ENCODE measurements around the gene C16orf74. TPM values are rescaled to one million over a fixed set of nuclear protein-coding genes. Genes with fewer than 3 reads are reported as not detected.

The C16orf74 gene
- total and polyA plus RNA-seq, 2 of the 13 experiments (the other 11 are each of a cell fraction or from before 2014, with no cell fraction given) = 0.13 to 0.29 TPM

DNA sequence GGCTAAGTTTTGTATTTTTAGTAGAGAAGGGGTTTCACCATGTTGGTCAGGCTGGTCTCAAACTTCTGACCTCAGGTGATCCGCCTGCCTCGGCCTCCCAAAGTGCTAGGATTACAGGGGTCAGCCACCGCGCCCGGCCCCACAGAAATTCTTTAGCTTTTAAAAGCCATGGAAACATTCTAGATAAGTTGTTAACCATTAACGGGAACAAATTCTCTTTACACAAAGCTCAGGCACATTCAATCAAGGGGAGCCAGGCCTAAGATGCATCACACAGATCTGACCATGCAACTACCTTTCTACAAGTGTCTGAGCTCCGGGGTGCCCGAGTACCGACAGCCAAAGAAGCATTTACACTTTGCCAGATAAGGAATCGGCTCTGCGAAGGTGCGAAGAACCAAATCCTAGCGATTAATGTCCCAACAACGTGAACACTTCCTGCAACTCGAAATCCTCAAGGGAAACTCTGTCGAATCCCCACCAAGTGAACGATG is 47.4 kb upstream of the C16orf74 start (continued):
- TF ChIP-seq GABPA (IDR thresholded peaks at IDR 0.05; ENCODE audit: low read depth, low read length) = no peak
- 0 out of 2 replicates have a peak, but pooled peaks have one; percentile 13 for TF ChIP-seq GABPA (CRISPR knock-in tag; IDR thresholded peaks at IDR 0.05; ENCODE audit: low read depth)
- TF ChIP-seq SAP130 (CRISPR knock-in tag; IDR thresholded peaks at IDR 0.05; ENCODE audit: low read depth) = peak; percentile 61; the same call in 1 of the 2 replicates
- no peak for TF ChIP-seq ZIK1 (CRISPR knock-in tag; IDR thresholded peaks at IDR 0.05; ENCODE audit: borderline replicate concordance, low read depth)
- TF ChIP-seq RFXANK (CRISPR knock-in tag; IDR thresholded peaks at IDR 0.05) = no peak
- TF ChIP-seq DPF2 (CRISPR knock-in tag; IDR thresholded peaks at IDR 0.05; ENCODE audit: borderline replicate concordance, low read depth) = no peak
- TF ChIP-seq, protein P1, sequence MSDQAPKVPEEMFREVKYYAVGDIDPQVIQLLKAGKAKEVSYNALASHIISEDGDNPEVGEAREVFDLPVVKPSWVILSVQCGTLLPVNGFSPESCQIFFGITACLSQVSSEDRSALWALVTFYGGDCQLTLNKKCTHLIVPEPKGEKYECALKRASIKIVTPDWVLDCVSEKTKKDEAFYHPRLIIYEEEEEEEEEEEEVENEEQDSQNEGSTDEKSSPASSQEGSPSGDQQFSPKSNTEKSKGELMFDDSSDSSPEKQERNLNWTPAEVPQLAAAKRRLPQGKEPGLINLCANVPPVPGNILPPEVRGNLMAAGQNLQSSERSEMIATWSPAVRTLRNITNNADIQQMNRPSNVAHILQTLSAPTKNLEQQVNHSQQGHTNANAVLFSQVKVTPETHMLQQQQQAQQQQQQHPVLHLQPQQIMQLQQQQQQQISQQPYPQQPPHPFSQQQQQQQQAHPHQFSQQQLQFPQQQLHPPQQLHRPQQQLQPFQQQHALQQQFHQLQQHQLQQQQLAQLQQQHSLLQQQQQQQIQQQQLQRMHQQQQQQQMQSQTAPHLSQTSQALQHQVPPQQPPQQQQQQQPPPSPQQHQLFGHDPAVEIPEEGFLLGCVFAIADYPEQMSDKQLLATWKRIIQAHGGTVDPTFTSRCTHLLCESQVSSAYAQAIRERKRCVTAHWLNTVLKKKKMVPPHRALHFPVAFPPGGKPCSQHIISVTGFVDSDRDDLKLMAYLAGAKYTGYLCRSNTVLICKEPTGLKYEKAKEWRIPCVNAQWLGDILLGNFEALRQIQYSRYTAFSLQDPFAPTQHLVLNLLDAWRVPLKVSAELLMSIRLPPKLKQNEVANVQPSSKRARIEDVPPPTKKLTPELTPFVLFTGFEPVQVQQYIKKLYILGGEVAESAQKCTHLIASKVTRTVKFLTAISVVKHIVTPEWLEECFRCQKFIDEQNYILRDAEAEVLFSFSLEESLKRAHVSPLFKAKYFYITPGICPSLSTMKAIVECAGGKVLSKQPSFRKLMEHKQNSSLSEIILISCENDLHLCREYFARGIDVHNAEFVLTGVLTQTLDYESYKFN (CRISPR knock-in tag; conservative IDR thresholded peaks at IDR 0.05) = peak; percentile 41
- TF ChIP-seq BCL3 (CRISPR knock-in tag; IDR thresholded peaks at IDR 0.05) = 0 out of 2 replicates have a peak, but pooled peaks have one; percentile 4
- TF ChIP-seq, protein P2, sequence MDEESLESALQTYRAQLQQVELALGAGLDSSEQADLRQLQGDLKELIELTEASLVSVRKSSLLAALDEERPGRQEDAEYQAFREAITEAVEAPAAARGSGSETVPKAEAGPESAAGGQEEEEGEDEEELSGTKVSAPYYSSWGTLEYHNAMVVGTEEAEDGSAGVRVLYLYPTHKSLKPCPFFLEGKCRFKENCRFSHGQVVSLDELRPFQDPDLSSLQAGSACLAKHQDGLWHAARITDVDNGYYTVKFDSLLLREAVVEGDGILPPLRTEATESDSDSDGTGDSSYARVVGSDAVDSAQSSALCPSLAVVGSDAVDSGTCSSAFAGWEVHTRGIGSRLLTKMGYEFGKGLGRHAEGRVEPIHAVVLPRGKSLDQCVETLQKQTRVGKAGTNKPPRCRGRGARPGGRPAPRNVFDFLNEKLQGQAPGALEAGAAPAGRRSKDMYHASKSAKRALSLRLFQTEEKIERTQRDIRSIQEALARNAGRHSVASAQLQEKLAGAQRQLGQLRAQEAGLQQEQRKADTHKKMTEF (CRISPR knock-in tag; IDR thresholded peaks at IDR 0.05) = peak; percentile 57; the same call in 1 of the 2 replicates
- no peak for TF ChIP-seq ZSCAN20 (CRISPR knock-in tag; IDR thresholded peaks at IDR 0.05; ENCODE audit: borderline replicate concordance)
- 0 out of 2 replicates have a peak, but pooled peaks have one; percentile 37 for TF ChIP-seq ZFP90 (CRISPR knock-in tag; IDR thresholded peaks at IDR 0.05; ENCODE audit: borderline replicate concordance)
- no peak for TF ChIP-seq TRAFD1 (CRISPR knock-in tag; IDR thresholded peaks at IDR 0.05; ENCODE audit: borderline replicate concordance)
- TF ChIP-seq MAFK (conservative IDR thresholded peaks at IDR 0.05 in 1 of 2, IDR thresholded peaks at IDR 0.05 in 1 of 2; ENCODE audit: low read length in 2 of 2) = no peak
- peak; percentile 34; the same call in 1 of the 2 replicates for TF ChIP-seq KAT8 (CRISPR knock-in tag; IDR thresholded peaks at IDR 0.05)
- TF ChIP-seq ZNF607 (CRISPR knock-in tag; IDR thresholded peaks at IDR 0.05; ENCODE audit: borderline replicate concordance) = no peak
- TF ChIP-seq PITX1 (CRISPR knock-in tag; IDR thresholded peaks at IDR 0.05) = 0 out of 2 replicates have a peak, but pooled peaks have one; percentile 9
- TF ChIP-seq ZNF761 (CRISPR knock-in tag; conservative IDR thresholded peaks at IDR 0.05) = no peak
- peak; percentile 65 to 81 for TF ChIP-seq POLR2A (IDR thresholded peaks at IDR 0.05; ENCODE audit: insufficient read depth in 1 of 2, low read depth in 2 of 2, low read length in 2 of 2)
- TF ChIP-seq ETV6 (CRISPR knock-in tag; conservative IDR thresholded peaks at IDR 0.05) = 0 out of 2 replicates have a peak, but pooled peaks have one; percentile 17
- TF ChIP-seq, protein P3, sequence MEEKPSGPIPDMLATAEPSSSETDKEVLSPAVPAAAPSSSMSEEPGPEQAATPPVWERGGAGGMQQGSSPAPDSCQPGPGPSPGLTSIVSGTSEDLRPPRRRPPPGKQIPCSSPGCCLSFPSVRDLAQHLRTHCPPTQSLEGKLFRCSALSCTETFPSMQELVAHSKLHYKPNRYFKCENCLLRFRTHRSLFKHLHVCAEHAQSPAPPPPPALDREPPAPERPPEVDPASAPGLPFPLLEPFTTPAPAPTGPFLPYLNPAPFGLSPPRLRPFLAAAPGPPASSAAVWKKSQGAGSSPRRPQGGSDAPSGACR (CRISPR knock-in tag; IDR thresholded peaks at IDR 0.05) = no peak
- no peak for TF ChIP-seq EP300 (IDR thresholded peaks at IDR 0.05; ENCODE audit: low read depth in 2 of 2, low read length in 2 of 2)
- 0 out of 2 replicates have a peak, but pooled peaks have one; percentile 13 for TF ChIP-seq EP300 (CRISPR knock-in tag; IDR thresholded peaks at IDR 0.05; ENCODE audit: borderline replicate concordance)
